MM.1S (cell line): ENCODE measurements around the gene EXOC3.
"Not testable (repeated sequence)": the region's sequence is repeated elsewhere in the genome, so short reads cannot be mapped to it uniquely, and the experiment has no call there.

Experiments
- DNase-seq: peaks from one replicate; pipeline ENCODE4 v3.0.0-alpha.2; 2015
- H2AFZ ChIP-seq: fragments of 300-600 bp; sonication (generic); 2 replicates; pipeline ENCODE4 v1.6.0; 2016; ENCODE audit warnings: antibody characterized with exemption, low read length
- H3F3A ChIP-seq: fragments of 300-600 bp; sonication (generic); 2 replicates; pipeline ENCODE4 v1.6.1; 2016; ENCODE audit warnings: mild to moderate bottlenecking, antibody characterized with exemption, low read length, moderate library complexity, mixed read lengths; ENCODE audit not compliant: insufficient read depth
- H3K27ac ChIP-seq: fragments of 300-600 bp; sonication (generic); 2 replicates; pipeline ENCODE4 v1.5.1; 2016; ENCODE audit warnings: mild to moderate bottlenecking, low read length
- H3K27me3 ChIP-seq: fragments of 300-600 bp; sonication (generic); replicated peaks from 2 replicates; pipeline ENCODE4 v1.6.0; 2016; ENCODE audit warnings: low read length; ENCODE audit not compliant: insufficient read depth
- H3K36me3 ChIP-seq: fragments of 300-600 bp; sonication (generic); replicated peaks from 2 replicates; pipeline ENCODE4 v1.6.1; 2016; ENCODE audit warnings: mild to moderate bottlenecking, low read length, mixed read lengths; ENCODE audit not compliant: insufficient read depth
- H3K4me1 ChIP-seq: fragments of 300-600 bp; sonication (generic); 2 replicates; pipeline ENCODE4 v1.6.1; 2016; ENCODE audit warnings: low read length, mixed read lengths
- H3K4me2 ChIP-seq: fragments of 300-600 bp; sonication (generic); 2 replicates; pipeline ENCODE4 v1.6.0; 2016; ENCODE audit warnings: low read depth, low read length
- H3K4me3 ChIP-seq: fragments of 300-600 bp; sonication (generic); 2 replicates; pipeline ENCODE4 v1.5.1; 2016; ENCODE audit warnings: low read length, mixed read lengths
- H3K79me2 ChIP-seq: fragments of 300-600 bp; sonication (generic); 2 replicates; pipeline ENCODE4 v1.6.1; 2016; ENCODE audit warnings: mixed run types, low read length, mixed read lengths
- H3K9ac ChIP-seq: fragments of 300-600 bp; sonication (generic); 2 replicates; pipeline ENCODE4 v1.6.1; 2016; ENCODE audit warnings: low read length, mixed read lengths
- H3K9me2 ChIP-seq: fragments of 300-600 bp; sonication (generic); replicated peaks from 2 replicates; pipeline ENCODE4 v1.6.1; 2016; ENCODE audit warnings: mild to moderate bottlenecking, low read length, mixed read lengths; ENCODE audit not compliant: insufficient read depth
- H3K9me3 ChIP-seq: fragments of 300-600 bp; sonication (generic); replicated peaks from 2 replicates; pipeline ENCODE4 v1.6.1; 2016; ENCODE audit warnings: mild to moderate bottlenecking, low read length, mixed read lengths; ENCODE audit not compliant: insufficient read depth
- H4K20me1 ChIP-seq: fragments of 300-600 bp; sonication (generic); 2 replicates; pipeline ENCODE4 v1.6.1; 2016; ENCODE audit warnings: mild to moderate bottlenecking, low read length, moderate library complexity, mixed read lengths; ENCODE audit not compliant: insufficient read depth
- CTCF ChIP-seq: fragments of 300-600 bp; sonication (generic); IDR thresholded peaks from 2 replicates; pipeline ENCODE4 v1.5.1; 2016; ENCODE audit warnings: antibody characterized with exemption, low read length, mixed read lengths
- EZH2 ChIP-seq: fragments of 300-600 bp; sonication (generic); optimal IDR thresholded peaks from 2 replicates; pipeline ENCODE3; 2017; ENCODE audit warnings: low read depth, mild to moderate bottlenecking, antibody characterized with exemption, low read length, mixed read lengths
- EZH2phosphoT487 ChIP-seq: fragments of 300-600 bp; sonication (generic); IDR thresholded peaks from 2 replicates; pipeline ENCODE4 v1.6.1; 2018; ENCODE audit warnings: antibody characterized with exemption, low read length

Gene EXOC3

GRCh38 chr5:411728-412127, 31.2 kb upstream of the EXOC3 start:
- H3K36me3 ChIP-seq, result no peaks in the 10 kb centered on the region
- no peak overlapping the region for H3K4me3 ChIP-seq
- no peaks in the 10 kb centered on the region for H4K20me1 ChIP-seq

GRCh38 chr5:414991-415927, 27.7 kb upstream of the EXOC3 start:
- H2AFZ ChIP-seq, H3K36me3 ChIP-seq, H3K4me3 ChIP-seq, H3F3A ChIP-seq, H3K9me2 ChIP-seq, H4K20me1 ChIP-seq, H3K79me2 ChIP-seq, H3K4me2 ChIP-seq, DNase-seq, H3K9ac ChIP-seq, H3K27me3 ChIP-seq, H3K27ac ChIP-seq, H3K9me3 ChIP-seq, H3K4me1 ChIP-seq: not testable (repeated sequence)

More at GRCh38 chr5:411728-412127, 31.2 kb upstream of the EXOC3 start:
- Histone ChIP-seq H2AFZ (no peak overlapping the region), H3K9me3 (no peaks in the 10 kb centered on the region), H3K9ac (no peak overlapping the region), H3K4me2 (no peak overlapping the region), H3K4me1 (no peaks in the 10 kb centered on the region), H3K27me3 (peaks cover 11% of the 10 kb centered on the region), H3F3A (no peaks in the 10 kb centered on the region), H3K27ac (no peak overlapping the region), H3K9me2 (no peaks in the 10 kb centered on the region), H3K79me2 (no peaks in the 10 kb centered on the region)
- no peak for TF ChIP-seq EZH2
- DNase-seq, result no peak

- Histone ChIP-seq H3K9ac (no peak overlapping the region), H3K79me2 (no peaks in the 10 kb centered on the region), H3K9me3 (no peaks in the 10 kb centered on the region), H4K20me1 (no peaks in the 10 kb centered on the region), H3K9me2 (no peaks in the 10 kb centered on the region), H3K27ac (no peak overlapping the region), H3K4me1 (no peaks in the 10 kb centered on the region), H3K27me3 (no peaks in the 10 kb centered on the region), H3F3A (no peaks in the 10 kb centered on the region), H3K4me3 (no peak overlapping the region), H2AFZ (no peak overlapping the region), H3K36me3 (no peaks in the 10 kb centered on the region), H3K4me2 (no peak overlapping the region)
- TF ChIP-seq CTCF, result no peak
- no peak for TF ChIP-seq EZH2phosphoT487
- no peak for TF ChIP-seq EZH2
- DNase-seq, result no peak
Observed at GRCh38 chr5:415928-416635, 26.9 kb upstream of the EXOC3 start.

- Histone ChIP-seq H3K36me3 (no peaks in the 10 kb centered on the region), H3K4me2 (no peak overlapping the region), H3K4me1 (no peaks in the 10 kb centered on the region), H4K20me1 (no peaks in the 10 kb centered on the region), H3K4me3 (no peak overlapping the region), H3K9me2 (no peaks in the 10 kb centered on the region), H3K9ac (no peak overlapping the region), H3K79me2 (no peaks in the 10 kb centered on the region), H2AFZ (no peak overlapping the region), H3K27me3 (no peaks in the 10 kb centered on the region), H3F3A (no peaks in the 10 kb centered on the region), H3K27ac (no peak overlapping the region), H3K9me3 (no peaks in the 10 kb centered on the region)
- TF ChIP-seq CTCF (no peak), EZH2 (no peak), EZH2phosphoT487 (no peak)
- no peak for DNase-seq
Observed at GRCh38 chr5:416636-416960, 26.4 kb upstream of the EXOC3 start.
